Measurements from ENCODE around the gene PHYKPL.

PHYKPL gene

GRCh38 chr5:178222292-178222691 is 10.3 kb downstream of the PHYKPL start:
- ATAC-seq: no peak

GRCh38 chr5:178221853-178222252 is 10.7 kb downstream of the PHYKPL start:
- ATAC-seq: no peak

GRCh38 chr5:178221282-178221681 is 11.3 kb downstream of the PHYKPL start:
- peak; percentile 6 to 27 for ATAC-seq

DNA sequence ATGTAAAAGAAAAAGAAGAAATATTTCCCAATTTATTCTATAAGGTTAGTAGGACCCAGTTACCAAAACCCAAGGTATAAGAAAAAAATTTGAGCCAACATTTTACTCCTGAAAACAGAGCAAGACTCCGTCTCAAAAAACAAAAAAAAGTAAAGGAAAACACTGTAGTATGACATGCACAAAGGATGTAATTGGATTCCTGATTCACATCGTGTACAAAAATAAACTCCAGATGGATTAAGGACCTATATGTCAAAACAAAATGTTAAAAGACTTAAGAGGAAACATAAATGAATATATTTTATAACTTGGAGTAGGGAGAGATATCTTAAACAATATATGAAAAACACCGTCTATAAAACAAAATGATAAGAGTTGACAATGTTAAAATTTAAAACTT is 13.8 kb downstream of the PHYKPL start:
- ATAC-seq: no peak

- no peak for ATAC-seq
Observed at GRCh38 chr5:178218237-178218776, 14.3 kb downstream of the PHYKPL start.

GRCh38 chr5:178216779-178217178 is 15.8 kb downstream of the PHYKPL start:
- ATAC-seq: no peak

DNA sequence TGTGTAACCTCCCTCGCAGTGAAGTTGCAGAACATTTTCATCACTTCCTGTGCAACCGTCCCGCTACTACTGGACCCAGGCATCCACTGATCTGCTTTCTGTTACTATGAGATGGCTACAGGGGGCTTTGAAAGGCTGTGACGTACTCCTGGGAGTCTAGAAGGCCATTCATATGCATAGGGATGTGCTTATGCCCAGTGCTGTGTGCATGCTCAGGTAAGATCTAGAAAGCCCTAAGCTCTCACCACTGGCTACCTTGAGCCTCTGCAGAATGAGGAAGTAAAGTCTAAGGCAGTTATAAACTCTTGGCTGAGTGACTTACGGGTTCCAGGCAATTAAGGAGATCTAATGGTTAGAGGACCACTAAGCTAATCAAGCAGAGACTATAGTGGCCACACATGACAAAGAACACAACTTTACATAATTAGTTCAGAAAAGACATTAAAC is 16.5 kb downstream of the PHYKPL start:
- no peak for ATAC-seq

DNA sequence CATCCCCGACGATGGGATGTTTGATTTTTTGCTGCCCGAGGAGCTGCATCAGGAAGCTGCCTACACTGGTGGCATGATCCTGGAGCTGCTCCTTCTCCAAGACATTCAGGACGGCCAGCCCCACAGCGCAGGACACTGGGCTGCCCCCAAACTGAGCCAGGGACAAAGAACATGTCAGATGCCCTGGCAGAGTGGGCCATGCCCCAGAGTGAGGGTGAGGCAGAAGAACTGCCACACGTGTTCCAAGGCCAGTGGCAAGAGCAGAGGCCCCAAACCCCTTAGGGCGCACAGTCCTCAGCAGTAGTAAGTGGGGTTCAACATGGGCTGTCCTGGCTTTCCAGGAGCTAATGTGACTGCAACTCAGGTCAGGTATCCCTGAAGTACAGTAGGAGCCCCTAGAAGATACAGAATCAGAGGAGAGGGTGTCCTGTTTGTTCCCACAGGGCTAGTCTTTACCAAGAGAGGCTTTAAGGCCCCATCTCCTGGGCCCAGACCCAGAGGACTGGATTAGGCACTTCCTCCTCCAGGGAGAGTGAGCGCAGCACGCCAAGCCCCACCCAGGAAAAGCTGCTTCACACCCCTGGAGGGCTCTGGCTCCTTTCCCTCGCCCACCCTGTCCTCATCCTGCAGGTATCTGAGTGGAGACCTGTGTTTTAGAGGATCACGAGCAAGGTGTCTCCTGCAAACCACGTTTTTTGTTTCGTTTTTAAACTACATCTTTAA is 17.2 kb downstream of the PHYKPL start:
- ATAC-seq: no peak

- no peak for ATAC-seq
Observed at GRCh38 chr5:178214160-178214803, 18.3 kb downstream of the PHYKPL start.

- ATAC-seq: no peak
Observed at GRCh38 chr5:178213748-178214151, 18.9 kb downstream of the PHYKPL start.

DNA sequence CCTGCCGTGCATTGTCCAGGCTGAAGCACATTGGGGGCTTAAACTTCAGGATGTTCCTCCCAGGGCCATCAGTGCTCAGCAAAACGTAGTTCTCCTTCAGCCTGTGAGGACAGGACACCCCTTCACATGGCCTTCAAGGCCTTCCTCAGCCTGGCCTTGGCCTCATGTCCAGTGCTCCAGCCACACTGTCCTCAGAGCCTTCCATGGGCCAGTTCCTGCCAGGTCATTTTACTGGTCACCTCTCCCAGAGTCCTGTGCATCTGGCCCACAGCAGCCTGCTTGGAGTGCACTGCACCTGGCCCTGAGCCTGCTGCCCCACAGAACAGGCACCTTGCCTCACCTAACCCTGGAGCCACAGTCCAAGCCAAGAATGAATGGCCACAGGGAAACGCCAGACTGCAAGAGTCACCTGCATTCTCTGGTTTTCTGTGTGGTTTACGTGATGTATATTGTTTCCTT is 19.6 kb downstream of the PHYKPL start:
- ATAC-seq: peak in 1 of 2 donors; percentile 7

DNA sequence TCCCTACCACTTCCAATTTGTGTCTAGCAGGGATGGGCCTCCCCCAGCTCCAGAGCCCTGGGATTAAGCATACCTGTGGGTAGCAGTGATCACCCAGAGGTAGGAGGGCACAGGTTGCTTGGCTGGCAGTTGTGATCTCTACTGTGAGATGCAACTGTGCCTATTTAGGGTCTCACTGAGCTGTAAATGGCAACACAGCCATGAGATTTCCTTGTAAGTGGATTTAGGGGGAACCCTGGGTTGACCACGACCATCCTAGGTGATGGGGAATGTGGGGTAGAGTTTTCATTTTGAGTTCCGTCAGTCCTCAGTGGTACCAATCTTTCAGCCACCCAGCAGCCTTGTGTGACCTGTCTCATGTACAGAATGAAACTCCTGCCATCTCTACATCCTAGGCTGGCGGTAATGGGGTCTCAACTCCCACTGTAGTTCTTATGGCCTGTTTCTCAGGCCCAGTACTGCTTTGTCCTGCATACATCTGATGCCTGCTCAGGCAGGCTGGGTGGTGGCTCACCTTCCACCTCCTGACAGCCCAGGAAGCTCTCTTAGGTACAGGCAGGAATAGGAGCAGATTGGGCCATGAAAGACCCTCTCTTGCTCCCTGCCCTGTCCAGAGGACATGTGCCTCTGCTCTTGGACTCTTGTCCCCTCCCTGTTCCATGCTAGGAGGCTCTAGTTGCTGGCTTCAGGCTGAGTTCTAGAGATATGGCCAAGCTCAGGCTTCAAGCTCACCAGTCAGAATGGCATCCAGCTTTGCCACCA is 20.2 kb downstream of the PHYKPL start:
- no peak for ATAC-seq

GRCh38 chr5:178211095-178212048 is 21.2 kb downstream of the PHYKPL start:
- no peak for ATAC-seq

- no peak for ATAC-seq
Observed at GRCh38 chr5:178210686-178211085, 21.9 kb downstream of the PHYKPL start.

DNA sequence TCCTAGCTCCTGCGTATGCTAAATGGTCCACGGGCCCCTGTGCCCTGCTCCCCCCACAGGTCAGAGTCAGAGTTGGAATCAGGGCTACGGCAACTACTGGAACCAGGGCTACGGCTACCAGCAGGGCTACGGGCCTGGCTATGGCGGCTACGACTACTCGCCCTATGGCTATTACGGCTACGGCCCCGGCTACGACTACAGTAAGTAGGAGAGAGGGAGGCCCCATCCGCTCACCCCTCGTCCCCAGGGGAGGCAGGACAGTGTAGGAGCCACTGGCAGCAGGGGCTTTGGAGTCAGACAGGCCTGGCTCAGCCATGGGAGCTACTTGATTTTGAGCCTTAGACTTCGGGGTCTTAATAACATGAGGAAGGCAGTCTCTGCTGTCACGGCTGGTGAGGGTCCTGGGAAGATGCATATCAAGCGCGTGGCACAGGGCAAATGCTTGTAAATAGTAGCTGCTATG is 22.5 kb downstream of the PHYKPL start:
- no peak for ATAC-seq

DNA sequence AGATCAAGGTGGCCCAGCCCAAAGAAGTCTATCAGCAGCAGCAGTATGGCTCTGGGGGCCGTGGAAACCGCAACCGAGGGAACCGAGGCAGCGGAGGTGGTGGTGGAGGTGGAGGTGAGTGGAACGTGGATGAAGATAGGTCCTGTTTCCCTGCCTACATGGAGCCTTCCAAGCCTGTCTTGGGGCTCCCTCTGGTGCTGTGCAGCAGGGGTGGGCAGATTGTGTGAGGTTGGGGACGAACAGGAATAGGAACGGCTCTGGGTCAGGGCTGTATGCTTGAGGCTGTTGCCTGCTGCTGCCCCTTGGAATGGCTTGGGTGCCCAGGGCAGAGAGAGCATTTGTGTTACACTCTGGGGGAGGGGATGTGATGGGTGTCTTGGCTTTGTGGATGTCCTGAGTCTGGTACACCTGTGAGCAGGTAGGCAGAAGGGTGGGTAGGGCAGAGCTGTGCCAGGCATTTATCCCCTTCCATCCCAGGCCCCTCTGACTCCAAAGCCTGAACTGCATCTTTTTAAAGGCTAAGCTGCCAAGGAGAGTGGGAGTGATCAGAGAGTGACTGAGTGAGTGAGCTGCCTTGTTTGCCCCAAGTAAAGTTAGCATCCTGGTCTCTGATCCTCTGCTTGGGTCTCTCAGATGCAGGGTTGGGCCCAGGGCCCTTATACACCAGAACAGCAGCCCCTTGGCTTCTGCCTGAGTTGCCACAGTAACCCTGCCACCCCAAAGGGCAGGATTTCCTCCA is 23.1 kb downstream of the PHYKPL start:
- no peak for ATAC-seq

GRCh38 chr5:178208540-178209227 is 23.9 kb downstream of the PHYKPL start:
- ATAC-seq: no peak

GRCh38 chr5:178207917-178208280 is 24.7 kb downstream of the PHYKPL start:
- ATAC-seq: no peak

GRCh38 chr5:178207183-178207916 is 25.3 kb downstream of the PHYKPL start:
- no peak for ATAC-seq
